GM18861 (cell line): ENCODE measurements around the gene MTTP.
A peak's percentile ranks its signal among the peaks of the same experiment; 100 is the strongest.
"Not testable (repeated sequence)": the region's sequence is repeated elsewhere in the genome, so short reads cannot be mapped to it uniquely, and the experiment has no call there.

Source experiments
- ATAC-seq: cut with Tn5 transposase; IDR thresholded peaks from one replicate; pipeline ENCODE4 v1.9.1; 2021; ENCODE audit not compliant: unreplicated experiment

The MTTP gene

DNA sequence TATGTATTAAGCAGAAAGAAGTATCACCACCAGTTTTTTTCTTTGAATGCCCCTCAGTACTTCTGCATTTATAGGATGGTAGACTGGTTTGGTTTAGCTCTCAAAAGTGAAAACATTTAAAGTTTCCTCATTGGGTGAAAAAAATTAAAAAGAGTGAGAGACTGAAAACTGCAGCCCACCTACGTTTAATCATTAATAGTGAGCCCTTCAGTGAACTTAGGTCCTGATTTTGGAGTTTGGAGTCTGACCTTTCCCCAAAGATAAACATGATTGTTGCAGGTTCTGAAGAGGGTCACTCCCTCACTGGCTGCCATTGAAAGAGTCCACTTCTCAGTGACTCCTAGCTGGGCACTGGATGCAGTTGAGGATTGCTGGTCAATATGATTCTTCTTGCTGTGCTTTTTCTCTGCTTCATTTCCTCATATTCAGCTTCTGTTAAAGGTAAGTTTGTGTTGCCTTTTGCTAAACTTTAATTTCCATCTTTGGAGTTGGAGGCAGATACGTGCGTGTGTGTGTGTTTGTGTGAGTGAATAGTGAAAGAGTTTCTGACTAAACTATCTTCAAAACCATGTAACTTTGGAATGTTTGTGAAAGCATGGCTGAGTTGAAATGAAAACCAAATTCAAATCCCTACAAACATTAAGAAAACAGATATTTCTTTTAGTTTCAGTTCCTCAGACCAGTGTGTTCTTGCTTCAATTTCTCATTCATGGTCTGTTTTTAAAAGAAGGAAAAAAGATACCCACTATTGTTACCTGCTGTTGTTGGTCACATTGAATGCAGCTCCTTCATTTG is at the start of gene MTTP:
MTTP (plus strand) TSS at position 295 of the 795 bp plus-strand sequence; CDS start at position 381, 86 bp downstream.
- ATAC-seq = peak; percentile 84

DNA sequence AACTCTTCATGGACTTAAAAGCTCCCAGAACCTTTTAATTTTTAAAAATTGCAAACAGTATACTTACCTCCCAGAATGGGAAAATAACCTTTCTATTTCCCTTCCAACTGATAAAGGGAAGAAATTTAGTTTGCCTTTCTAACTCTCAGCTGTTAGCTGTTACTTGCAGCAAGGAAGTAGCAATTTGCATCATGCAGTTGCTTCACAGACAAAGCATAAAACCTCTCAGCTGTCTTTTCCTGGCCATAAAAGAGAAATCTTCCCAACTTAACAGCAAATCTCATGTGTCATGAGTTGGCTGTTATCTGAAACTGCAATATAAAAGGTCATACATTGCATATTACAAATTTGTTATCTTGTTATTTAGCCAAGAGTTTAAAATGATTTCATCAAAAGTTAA is 45.4 kb upstream of the MTTP start:
- ATAC-seq = no peak

DNA sequence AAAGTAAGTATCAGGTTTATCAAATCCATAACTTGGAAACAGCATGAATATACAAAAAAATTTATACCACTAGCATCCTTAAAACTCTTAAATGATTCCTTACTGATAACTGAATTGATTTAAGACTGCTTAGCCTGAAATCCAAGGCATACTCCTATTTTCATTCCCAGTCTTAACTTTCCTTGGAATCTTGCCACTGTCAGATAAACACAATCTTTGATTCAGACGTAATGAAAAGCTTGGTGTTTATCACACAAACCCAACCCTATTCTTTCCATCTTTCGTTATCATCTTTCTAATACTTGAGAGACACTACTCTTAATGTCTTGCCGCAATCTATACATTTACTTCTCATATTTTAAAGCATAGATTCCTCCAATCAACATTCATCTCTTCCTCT is 44.7 kb upstream of the MTTP start:
- no peak for ATAC-seq

DNA sequence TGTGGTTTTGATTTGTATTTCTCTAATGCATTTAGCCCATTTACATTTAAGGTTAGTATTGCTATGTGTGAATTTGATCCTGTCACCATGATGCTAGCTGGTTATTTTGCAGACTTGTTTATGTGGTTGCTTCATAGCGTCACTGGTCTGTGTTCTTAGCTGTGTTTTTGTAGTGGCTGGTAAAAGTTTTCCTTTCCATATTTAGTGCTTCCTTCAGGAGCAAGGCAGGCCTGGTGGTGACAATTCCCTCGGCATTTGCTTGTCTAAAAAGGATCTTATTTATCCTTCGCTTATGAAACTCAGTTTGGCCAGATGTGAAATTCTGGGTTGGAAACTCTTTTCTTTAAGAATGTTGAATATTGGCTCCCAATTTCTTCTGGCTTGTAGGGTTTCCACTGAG is 39.9 kb upstream of the MTTP start:
- not testable (repeated sequence) for ATAC-seq

DNA sequence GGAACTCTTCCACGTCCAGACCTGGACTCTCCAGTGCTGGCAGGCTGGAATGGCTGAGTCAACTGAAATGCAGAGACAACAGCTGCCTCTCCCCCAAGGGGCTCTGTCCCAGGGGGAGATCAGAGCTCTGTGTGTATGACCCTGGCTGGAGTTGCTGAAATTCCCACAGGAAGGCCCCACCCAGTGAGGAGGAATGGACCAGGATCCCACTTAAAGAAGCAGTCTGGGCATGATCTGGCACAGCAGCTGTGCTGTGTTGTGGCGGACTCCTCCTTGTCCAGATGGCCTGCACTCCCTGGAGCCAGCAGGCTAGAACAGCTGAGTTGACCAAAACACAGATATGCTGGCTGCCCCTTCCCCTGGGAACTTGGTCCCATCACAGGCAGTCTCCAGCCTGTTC is 38.4 kb upstream of the MTTP start:
- ATAC-seq = no peak

DNA sequence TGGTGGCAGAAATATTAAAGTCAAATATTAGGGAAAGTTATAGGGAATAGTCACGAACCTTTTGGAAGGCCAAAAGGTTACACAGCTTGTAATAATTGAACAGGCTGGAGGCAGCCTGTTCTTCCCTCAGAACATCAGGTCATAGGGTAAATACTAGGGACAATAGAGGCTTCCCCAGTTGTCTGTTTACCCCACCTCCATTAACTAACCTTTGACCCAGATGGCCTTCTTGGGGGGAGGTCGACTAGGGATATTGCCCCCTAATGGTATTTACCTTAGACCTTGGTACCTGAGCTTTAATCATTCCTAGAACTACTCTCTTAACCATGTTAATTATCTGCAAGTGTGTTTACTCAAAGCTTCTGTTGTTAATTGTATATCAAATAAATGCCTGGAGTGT is 37.8 kb upstream of the MTTP start:
- no peak for ATAC-seq

DNA sequence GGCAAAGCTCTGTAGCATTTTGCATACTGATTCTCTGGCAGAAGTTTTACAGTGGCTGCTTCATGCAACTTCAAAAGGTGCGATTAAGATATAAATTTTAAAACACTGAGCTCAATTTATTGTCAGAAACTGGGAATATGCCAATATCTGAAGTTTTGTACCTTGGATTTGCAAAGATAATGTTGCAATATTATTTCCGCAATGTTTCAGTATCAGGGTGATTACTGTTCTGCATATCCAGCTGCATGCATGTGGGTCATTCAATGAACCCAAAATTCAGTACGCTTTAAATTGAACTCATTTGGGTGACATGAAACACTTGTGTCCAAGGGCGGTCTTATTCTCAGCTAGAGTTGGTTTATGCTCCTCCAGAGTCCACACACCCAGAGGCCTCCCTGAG is 37.0 kb upstream of the MTTP start:
- no peak for ATAC-seq

DNA sequence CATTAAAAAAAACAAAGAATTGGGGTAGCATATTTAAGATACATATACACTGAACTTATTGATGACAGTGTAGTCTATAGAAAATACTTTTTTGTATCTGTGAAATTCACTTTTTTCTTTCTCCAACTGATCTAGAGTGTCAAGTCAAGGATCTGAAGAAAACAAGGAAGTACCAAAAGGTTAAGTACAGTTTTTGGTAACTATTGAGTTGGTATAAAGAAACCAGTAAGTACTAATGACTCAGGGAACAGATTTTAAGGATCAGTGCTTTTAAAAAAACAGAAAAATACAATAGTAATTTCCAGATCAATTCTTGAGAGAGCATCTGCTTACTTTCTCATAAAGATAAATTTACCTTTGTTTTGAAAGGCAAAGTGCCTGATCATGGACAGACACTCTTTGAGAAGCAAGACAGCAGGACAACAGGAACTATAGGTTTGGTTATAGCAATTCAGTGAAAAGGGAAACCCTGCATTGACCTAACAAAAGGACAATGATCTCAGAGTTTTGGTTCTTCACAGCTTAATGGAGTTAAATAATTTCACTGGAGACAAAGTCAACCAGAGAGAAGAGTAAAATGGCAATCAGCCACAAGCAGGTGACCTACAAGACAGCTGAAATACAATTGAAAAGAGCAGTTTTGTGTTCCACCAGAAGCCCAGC is 34.2 kb upstream of the MTTP start:
- ATAC-seq = no peak

DNA sequence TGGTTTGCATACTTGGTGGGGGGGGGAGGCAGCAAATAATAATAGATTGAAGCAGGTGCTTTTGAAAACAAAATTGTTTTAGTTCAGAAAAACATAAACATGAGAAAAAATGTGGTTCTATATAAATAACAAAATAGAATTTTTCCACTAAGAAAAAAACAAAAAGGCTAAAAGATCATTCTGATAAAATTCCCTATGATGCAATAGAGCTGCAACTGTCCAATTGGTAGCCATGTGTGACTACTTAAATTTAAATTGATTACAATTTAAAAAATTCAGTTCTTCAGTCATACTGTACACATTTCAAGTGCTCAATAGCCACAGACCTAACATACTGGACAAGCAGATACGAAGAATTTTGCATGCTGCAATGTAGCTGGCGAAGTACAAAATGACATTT is 21.8 kb upstream of the MTTP start:
- no peak for ATAC-seq

DNA sequence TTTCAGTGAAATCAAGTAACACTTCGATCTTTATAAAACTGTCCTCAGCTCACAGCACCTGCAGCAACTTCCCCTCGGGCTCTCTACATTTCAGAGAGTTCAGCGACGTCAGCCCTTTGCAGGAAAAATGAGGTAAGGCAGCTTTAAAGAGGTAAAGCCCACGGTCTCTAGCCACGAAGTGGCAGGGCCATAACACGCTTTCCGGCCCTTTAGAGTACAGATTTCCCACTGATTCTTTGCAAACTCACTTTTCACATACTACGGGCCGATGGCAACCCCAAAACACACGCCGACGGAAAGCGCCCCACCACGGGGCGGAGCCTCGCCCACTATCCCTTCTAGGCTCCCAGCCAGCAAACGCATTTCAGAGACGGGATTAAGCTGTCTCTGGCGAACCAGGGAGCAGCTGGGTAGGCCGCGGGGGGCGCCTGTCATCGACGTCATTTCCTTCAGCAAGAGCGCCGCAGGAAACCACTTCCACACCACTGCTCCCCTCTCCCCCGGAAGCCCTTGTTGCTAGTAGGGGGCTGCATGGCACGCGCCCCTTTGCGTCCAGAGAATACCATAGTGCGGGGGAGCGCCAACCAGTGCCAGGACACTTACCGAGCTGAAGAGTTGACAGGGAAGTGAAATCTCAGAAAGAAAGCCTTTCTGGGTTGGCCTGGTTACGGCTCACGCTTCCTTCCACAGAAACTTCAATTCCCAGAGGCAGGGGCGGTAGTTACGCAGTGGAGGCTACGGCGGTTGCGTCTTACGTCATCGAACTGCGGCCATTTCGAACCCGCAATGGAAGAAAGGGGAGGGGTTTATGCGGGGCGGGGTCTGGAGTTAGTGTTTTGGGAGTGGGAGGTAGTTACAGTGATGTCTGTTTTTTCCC is 11.1 kb upstream of the MTTP start, which contains the start of gene TRMT10A:
TRMT10A (minus strand) TSS at position 730 of the 877 bp plus-strand sequence. CDS start 4,701 bp downstream, outside the sequence.
- peak; percentile 91 for ATAC-seq

DNA sequence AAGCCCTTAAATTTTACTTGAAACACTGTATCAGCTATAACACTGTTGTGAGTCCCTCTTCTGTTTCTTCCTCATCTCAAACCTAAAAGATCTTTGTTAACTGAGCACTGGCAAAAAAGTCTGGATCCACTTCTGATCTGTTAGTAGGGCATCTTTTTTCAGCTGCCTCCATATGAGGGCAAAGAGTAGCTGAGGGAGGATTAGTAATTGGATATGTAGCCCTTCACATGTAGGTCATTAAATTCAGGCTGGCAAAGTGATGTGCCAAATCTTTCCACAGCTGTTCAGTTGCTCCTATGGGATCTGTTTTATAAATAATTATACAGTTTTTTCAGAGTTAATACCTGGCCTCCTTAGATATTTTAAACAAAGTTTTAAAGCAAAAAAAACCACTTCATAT is 9.7 kb upstream of the MTTP start:
- ATAC-seq = no peak

DNA sequence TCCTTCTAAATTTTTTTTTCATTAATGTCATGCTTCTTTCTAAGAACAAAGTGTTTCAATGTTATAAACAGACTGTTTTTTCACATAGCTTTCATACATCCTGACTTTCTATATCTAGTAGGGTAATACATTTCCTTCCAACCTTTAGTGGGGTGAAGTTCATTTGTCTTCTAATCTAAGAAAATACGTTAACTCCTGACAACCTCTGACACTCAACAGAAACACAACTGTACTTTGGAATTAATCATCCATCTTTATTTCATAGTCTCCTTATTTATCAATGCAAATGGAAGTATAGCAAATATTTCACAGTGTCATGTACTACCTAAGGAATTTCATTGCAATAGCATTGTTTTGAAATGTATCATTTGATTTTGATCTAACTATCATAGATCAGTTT is 2.7 kb upstream of the MTTP start:
- no peak for ATAC-seq

DNA sequence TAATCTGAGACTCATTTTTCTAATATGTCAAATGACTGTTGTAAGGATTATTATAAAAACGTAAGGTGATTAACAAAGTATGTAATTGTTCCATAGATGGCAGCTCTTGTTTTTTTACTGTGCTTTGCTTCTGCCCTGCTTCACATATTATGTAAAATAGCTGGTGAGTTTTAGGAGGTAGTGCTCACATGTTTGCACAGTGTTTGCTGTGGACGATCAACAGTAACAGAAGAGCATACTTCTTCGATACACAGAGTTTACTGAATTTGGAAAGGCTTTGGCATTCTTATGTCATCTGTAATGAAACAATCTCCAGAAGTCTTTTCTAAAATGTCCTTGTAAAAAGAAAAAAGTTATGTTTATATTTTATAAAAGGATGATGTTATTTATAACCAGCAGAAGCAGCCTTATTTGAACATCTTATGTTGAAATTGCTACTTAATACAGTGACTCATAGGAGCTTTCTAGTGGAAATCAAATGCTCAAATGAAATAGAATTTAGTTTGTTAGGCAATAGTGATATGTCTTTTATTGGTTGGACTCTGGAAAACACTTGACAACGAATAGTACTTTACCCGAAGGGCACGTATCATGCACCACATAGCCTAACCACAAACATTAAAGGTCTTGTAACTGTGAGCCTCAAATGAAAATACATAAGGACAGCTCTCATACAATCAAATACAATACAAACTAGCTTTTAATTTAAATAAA is 1.9 kb upstream of the MTTP start:
- ATAC-seq = no peak

DNA sequence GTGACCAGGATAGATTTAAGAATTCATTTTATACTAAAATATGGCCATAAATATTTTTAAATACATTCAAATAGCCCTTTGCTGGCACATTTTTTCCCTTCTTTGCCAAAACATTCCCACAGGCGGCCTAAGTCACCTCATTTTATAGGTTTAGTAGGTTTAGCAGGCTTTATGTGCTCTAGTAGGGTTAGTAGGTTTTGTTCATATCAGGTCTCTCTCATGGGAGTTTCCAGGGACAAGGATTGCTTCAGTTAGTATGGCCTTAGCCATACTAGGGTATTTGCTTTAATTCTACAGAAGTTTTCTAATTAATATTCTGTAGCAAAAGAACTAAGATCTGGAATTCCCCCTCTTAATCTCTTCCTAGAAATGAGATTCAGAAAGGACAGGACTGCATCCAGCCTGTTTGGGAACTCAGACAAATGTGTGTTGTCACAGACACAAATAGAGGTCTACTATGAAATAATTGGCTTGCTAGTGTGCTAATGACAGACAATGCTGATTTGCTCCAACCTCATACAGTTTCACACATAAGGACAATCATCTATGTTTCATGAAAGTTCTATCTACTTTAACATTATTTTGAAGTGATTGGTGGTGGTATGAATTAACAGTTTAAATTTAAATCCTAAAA is 772 bp upstream of the MTTP start:
- no peak for ATAC-seq

DNA sequence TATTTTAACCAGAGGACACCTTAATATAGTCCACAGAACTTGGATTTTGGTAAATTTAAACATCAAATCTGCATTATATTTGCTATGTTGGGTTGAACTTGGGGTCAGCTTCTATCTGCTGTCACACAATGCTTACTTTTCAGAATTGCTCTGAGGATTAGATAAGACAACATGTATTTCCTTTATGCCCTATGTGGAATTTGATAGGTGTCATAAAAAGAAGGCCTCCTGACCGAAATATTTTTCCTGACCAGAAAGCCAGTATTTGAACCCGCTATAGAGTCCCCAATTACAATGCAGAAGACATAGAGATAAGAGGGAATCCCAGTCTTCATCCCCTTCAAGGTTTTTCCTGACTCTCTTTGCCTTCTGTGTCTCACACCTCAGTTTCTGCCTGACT is 4.1 kb downstream of the MTTP start:
- ATAC-seq = no peak

DNA sequence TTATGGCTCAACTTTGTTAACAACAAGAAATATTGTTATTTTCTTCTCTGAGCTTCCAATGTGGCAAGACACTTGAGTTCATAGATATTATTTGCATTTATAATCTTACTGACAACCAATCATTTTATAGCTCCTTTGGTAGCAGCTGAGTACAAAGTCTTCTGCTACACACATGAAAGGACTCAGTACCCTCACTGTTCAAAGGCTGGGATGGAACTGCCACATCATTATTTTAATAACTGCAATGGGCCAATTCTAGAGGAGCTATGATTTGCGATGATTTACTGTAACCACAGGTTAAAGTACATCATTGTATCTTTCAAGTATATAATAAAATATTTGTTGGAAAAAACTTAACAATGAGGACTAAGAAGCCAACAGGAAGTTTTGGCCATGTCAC is 10.9 kb downstream of the MTTP start:
- no peak for ATAC-seq

DNA sequence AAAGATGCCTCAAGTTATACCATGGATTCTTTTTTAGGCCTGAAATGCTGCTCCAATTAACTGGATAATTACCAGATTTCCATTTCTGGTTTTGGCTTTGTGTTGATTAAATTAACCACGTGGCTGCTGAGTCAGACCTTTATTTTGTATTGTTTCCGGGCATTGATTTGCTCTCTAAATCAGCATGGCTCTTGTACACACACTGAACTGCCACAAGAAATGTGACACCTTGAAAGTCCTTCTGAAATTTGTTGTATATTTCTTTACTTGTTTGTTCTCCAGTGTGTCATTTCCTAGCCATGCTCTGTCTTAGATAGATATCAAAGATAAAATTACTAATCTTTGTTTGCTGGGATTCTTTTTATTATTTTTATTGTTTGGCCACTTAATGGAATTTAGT is 11.7 kb downstream of the MTTP start:
- ATAC-seq = no peak

DNA sequence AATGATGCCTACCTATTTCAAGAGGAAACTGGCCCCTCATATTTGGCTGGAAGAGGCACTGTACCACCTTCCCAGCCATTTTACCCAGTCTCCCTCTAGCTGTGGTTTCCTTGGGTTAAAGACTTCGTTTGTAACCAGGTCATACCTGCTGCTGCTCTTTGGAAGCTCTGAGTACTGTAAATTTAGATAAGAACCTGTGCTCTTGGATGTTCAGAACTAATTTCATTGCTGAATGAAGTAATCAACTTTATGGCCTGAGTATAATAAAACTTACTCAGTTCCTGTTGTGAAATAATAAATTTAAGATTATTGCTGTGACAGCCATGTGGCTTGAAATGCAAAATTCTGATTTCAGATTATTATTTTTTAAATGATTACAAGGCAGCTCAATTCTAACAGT is 12.2 kb downstream of the MTTP start:
- ATAC-seq = no peak

DNA sequence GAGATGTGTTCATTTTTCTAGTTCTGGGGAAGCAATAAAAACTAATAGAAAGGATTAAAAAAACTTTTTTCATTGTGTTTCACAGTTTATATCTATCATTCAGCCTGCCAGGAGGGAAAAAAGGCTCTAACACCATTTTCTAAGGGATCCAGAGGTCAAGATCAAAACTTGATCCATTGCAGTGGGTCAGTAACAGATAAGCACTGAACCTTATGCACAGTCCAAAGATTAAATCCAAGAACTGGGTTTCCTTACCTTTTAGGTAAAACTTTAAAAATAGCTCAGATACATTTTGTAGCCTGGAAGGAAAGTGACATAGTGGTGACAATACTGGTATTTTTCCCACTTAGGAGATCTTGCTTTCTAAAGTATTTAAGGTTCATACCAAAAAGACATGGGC is 12.7 kb downstream of the MTTP start:
- no peak for ATAC-seq

DNA sequence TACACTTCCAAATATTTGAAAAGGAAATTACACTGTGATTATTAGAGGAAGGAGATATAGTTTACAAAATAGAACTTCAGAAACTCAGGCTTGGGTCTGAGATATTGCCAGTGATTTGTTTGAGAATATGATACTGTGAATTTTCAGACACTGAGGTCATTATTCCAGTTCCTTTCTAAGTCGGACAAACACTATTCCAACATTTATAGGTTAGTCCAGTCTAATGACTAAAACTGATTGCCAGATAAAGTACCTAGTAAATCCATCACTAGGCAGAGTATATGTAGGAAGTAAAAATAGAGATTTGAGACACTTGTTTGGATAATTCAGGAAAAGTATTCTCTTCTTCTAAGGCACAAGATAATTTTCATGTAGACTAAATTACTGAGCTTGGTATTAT is 13.2 kb downstream of the MTTP start:
- no peak for ATAC-seq
